HG03103 (cell line): ENCODE measurements around the gene DNASE2.
"Not testable (repeated sequence)": the region's sequence is repeated elsewhere in the genome, so short reads cannot be mapped to it uniquely, and the experiment has no call there.

Source experiments
- ATAC-seq: cut with Tn5 transposase; IDR thresholded peaks from one replicate; pipeline ENCODE4 v1.9.1; 2021; ENCODE audit warnings: low read depth; ENCODE audit not compliant: unreplicated experiment

DNASE2 gene

DNA sequence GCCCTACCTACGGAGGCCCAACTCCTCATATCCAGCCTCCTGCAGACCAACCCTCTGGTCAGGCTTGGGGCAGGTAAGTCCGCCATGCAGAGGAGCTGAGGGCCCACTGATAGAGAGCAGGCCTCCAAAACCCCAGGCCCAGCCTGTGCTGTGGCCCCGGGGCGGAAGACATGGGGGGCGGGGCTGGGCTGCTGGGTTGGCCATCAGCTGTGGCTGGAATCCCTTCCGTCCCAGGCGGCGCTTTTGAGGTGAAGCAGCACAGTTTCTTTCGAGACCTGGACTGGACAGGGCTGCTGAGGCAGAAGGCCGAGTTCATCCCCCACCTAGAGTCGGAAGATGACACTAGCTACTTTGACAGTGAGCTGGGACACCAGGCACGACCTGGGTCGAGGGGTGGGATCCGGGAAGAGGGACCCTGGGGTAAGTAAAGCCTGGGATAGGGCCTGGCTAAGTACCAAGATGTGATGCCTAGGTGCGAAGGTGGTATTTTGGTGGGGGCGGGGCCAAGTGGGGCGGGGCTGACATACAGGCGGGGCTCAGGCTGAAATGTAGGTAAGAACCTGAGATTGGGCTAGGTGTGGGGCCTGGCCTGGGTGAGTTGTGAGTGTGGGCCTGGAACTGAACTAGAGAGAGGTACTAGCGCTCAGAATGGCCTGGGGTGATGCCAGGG lies 15.4 kb downstream of the DNASE2 start:
- ATAC-seq = no peak

GRCh38 chr19:12864721-12865715 lies 16.2 kb downstream of the DNASE2 start:
- no peak for ATAC-seq

GRCh38 chr19:12864143-12864542 lies 17.1 kb downstream of the DNASE2 start:
- ATAC-seq = no peak

GRCh38 chr19:12859546-12859945 lies 21.7 kb downstream of the DNASE2 start:
- no peak for ATAC-seq

DNA sequence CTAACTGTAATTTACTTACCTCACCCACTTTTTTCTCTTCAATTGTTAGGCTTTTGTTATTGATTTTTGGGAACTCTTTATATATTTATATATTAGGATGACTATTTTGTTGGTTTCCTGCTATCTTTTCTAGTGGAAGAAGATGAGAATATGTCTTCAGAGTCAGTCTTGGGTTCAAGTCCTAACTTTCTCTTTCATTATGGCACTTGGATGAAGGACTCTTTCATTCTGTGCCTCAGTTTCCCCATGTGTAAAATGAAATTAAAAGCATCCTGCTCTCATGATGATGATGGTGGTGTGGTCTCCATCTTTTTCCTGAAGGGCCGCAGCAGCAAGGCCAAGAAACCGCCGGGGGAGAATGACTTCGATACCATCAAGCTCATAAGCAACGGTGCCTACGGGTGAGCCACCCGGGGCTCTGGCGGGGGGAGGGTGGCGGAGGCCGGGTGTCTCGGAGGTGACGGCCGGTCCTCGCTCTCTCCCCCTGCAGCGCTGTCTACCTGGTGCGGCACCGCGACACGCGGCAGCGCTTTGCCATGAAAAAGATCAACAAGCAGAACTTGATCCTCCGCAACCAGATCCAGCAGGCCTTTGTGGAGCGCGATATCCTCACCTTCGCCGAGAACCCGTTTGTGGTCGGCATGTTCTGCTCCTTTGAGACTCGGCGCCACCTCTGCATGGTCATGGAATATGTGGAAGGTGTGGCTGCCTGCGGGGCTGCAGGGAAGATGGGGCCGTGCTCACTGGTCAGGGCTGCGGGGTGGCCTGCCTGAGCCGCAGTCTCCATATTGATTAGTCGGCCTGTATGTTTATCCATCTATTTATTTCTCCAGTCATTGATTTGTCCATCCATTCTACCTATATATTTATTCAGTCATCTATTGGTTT lies 23.0 kb downstream of the DNASE2 start:
- ATAC-seq = no peak

DNA sequence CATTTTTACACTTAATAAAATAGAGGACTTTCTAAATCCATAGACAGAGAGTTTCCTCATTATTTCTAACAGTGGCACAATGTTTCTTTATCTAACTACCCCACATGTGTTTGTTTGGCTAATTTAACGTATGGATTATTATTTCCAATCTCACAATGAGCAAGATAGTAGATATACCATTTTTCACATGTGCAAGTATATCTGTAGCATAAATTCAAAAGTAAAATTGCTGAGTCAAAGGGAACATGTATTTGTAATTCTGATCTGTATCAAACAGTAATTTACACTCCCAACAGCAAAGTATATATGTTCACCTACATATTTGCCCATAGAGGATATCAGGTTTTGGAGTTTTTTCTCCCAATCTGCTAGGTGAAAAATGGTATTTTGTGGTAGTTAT lies 24.6 kb downstream of the DNASE2 start:
- no peak for ATAC-seq

GRCh38 chr19:12847159-12848139 lies 33.8 kb downstream of the DNASE2 start:
- ATAC-seq = no peak

DNA sequence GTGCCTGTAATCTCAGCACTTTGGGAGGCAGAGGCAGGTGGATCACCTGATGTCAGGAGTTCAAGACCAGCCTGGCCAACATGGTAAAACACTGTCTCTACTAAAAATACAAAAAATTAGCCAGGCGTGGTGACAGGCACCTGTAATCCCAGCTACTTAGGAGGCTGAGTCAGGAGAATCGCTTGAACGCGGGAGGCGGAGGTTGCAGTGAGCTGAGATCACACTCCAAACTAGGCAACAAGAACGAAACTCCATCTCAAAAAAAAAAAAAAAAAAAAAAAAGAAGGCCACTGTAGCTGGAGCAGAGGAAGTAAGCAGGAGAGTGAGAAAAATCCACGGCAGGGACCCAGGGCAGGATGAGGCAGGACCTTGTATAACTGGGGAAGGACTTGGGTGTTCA lies 34.6 kb downstream of the DNASE2 start:
- not testable (repeated sequence) for ATAC-seq

DNA sequence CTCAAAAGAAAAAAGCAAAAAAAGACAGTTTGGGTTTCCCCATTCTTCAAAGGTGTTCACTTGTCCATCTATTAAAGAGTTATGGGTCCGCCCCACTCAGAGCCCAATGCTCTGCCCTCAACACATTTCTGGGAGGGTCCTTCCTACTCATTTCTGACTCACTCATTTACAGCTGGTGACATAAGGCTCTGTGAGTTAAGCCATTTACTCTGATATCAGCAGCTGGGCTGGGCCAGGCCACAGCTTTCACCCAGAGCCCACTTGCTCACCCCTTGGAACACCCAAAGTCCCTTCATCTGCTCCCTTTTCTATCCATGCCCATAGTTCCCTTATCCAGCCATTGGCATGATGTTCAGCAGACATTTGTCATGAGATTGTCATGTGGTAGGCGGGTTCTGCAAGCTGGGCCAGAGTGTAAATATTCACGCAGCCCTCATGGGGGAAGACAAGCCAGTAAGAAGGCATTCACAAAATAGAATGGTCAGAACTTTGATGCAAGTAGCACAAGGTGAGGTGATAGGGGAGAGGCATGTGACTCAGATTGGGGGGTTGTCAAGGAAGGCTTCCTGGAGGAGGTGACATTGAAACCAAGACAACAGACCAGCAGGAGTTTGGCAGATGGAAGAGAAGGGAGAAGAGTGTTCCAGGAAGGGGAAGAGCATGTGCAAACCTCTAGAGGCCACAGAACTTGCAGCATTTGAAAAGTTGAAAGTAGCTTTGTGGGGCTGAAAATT lies 37.1 kb downstream of the DNASE2 start:
- ATAC-seq = no peak

DNA sequence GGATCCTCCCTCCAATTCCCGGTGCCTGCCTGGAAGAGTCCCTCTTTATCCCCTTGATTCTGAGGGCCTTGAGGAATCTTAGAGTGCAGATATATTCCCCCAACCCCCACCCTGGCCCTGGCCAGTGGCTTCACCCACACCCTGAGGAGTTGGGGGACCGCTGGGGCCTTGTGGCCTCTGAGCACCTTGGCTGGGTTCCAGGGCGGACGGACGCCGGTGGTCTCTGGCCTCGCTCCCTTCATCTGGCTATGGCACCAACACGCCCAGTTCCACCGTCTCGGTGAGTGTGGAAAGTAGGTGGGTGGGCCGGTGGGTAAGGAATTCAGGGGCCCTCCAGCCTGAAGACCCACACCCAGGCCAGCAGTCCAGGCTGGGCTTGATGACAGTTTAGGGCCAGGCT lies 37.9 kb downstream of the DNASE2 start:
- no peak for ATAC-seq

GRCh38 chr19:12842511-12842910 lies 38.7 kb downstream of the DNASE2 start:
- ATAC-seq = no peak

DNA sequence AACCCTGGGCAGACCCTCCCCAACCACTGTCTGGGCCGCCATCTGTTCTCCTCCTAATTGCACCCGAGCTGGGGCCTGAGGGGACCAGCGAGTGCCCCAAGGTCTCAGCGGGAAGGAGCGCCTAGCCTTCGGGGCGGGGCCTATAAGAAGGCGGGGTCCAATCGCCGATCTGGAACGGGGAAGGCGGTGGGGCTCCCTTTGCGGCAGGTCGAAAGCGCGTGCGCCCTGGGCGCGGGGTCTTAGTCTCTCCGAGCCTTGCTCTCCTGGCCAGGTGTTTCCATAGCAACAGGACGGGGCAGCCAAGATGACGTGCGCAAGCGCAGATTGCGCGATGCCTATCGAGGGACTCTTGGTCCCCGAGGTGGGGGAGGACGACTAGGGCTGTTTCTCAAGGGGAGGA lies 40.2 kb downstream of the DNASE2 start:
- ATAC-seq = no peak

DNA sequence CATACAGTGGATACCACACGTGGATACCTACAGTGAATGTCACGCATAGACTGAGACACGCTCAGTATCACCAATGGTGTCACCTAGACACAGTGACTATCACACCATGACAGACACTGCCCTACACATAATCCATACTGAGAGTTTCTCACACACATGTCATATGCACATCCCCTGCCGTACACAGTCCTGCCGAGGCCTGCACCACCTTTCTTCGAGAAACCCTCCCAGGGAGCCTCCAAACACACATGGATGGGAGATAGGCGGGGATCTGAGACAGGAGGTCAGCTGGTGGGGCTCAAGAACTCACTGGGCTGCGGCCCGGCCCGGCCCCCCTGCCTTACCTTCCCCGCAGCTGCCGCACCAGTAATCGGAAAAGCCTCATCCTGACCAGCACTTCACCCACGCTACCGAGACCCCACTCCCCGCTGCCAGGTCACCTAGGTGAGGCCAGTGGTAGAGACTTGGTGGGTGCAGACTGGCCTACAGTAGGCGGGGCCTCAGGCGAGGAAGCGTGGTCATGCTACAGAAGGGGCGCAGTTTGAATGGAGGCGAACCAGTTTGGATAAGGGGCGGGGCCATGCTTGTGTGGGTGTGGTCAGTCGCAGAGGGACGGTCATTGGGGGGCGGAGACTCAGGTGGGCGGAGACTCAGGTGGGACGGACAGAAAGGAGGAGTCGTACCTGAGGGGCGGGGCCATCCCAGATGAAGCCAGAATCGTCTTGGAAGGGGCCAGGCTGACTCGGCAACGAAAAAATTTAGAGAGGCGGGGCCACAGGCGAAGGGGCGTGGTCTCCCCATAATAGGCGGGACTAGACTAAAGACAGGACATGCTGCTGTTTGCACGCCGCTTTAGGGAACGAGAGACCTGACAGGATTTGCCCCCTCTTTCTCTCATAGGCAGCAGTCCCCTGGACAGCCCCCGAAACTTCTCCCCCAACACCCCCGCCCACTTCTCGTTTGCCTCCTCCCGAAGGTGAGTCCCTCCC lies 40.9 kb downstream of the DNASE2 start:
- no peak for ATAC-seq

DNA sequence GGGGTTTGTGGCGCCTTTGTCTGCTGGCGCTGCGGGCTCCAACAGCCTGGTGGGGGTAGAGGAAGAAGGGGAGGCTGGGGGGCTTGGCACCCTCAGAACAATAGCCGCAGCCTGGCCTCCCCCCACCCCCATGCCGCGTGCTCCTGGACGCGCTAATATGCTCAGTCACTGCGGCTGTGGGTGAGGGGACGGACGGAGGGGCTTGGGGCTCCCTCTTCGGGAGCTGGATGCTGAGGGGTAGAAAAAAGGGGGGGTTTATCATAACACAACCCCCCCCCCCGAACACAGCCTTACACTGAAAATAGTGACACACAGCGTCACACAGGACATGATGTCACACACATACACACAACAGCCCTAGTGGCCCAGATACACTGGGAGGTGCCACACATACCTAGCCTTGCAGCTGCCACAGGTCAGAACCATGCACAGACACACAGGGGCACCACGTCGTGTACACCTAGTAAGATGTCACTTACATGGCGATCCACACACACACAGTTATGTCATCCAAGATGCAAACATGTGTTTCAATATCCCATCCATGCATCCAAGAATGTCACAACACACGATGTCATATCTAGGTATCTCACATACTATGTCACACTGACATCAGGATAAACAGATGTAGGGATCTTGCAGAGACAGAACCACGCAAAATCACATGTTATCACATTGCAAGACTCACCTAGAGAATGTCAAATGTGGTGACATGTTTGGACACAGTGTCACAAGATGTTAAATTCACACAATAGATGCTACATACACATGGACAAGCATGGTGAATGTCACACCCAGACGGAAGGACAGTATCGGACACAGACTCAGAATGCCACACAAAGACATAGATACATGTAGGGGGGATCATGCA lies 42.1 kb downstream of the DNASE2 start:
- ATAC-seq = no peak

GRCh38 chr19:12838182-12838885 lies 42.9 kb downstream of the DNASE2 start, which contains the start of gene MAST1:
Gene MAST1, plus strand, starts transcription at chr19:12838515. Its CDS starts 58 bp downstream, at chr19:12838573.
- ATAC-seq = no peak

GRCh38 chr19:12837225-12837624 lies 44.0 kb downstream of the DNASE2 start:
- no peak for ATAC-seq
